ENCODE results near the gene IRAK1BP1.
"Not testable (repeated sequence)": the region's sequence is repeated elsewhere in the genome, so short reads cannot be mapped to it uniquely, and the experiment has no call there.

The IRAK1BP1 gene

DNA sequence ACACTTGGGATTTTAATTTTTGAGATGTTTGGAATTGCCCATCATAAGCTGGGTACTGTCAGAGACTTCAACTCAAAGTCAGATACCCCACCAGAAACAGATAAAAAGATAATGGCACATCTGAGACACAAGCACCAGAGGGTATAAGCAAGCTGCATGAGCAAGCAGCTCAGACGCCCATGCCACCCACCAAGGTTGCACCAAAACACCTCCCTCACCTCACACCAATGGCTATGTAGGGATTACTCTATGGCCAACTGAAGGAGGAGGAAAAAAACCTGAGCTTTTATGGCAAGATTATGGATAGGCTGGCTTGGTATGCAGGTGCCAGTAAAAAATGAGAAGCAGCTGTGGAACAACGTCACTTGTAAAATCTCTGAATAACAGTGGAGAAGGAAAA lies 3.8 kb upstream of the IRAK1BP1 start:
- Histone ChIP-seq H3K4me3 (ENCODE audit: low read depth, low read length) (no peak overlapping the region), H3K27me3 (replicated peaks) (no peaks in the 10 kb centered on the region), H3K36me3 (replicated peaks) (no peaks in the 10 kb centered on the region), H3K27ac (no peak overlapping the region)
- in situ Hi-C loops (cut with HindIII; ENCODE audit: low pct_ligation_motif_present, low sequenced_read_pairs), result no loop called here
- no peak for DNase-seq
- TF ChIP-seq, protein P1, sequence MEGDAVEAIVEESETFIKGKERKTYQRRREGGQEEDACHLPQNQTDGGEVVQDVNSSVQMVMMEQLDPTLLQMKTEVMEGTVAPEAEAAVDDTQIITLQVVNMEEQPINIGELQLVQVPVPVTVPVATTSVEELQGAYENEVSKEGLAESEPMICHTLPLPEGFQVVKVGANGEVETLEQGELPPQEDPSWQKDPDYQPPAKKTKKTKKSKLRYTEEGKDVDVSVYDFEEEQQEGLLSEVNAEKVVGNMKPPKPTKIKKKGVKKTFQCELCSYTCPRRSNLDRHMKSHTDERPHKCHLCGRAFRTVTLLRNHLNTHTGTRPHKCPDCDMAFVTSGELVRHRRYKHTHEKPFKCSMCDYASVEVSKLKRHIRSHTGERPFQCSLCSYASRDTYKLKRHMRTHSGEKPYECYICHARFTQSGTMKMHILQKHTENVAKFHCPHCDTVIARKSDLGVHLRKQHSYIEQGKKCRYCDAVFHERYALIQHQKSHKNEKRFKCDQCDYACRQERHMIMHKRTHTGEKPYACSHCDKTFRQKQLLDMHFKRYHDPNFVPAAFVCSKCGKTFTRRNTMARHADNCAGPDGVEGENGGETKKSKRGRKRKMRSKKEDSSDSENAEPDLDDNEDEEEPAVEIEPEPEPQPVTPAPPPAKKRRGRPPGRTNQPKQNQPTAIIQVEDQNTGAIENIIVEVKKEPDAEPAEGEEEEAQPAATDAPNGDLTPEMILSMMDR (IDR thresholded peaks at IDR 0.05; ENCODE audit: low read depth, low read length, missing control alignments), result no peak

DNA sequence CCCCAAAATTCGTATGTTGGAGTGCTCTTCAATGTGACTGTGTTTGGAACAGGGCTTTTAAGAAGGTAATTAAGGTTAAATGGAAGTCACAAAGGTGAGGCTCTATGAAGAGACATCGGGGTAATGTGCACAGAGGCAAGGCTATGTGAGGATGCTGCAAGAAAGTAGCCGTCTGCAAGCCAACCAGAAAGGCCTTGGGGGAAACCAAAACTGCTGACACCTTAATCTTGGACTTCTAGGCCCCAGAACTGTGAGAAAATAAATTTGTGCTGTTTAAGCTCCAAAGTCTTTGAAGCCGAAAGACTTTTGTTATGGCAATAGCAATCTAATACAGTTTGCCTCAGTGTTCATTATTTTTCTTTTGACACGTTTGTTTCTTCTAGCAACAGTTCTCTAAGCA lies 2.4 kb upstream of the IRAK1BP1 start:
- no peak overlapping the region for H3K27ac ChIP-seq
- no peaks in the 10 kb centered on the region for H3K27me3 ChIP-seq (replicated peaks)
- in situ Hi-C loops (cut with HindIII; ENCODE audit: low pct_ligation_motif_present, low sequenced_read_pairs), result no loop called here
- H3K36me3 ChIP-seq (replicated peaks), result no peaks in the 10 kb centered on the region
- no peak overlapping the region for H3K4me3 ChIP-seq (ENCODE audit: low read depth, low read length)
- no peak for DNase-seq
- TF ChIP-seq, protein P1 (IDR thresholded peaks at IDR 0.05; ENCODE audit: low read depth, low read length, missing control alignments), result no peak

DNA sequence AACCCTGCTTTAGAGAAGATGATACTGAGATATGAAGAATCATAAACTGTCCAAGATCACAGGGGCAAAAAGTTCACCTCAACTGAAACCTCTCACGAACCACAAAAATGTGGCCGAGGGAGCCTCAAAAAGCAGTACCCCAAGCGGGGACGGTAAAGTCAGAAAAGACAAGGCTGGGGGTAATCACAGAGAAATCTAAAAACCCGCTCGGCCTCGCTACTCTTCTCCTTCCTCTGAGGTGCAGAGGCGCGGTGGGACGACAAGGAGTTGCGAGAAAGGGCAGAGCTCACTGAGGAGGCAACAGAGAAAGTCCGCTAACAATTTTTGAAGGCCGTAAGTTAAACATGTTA lies 356 bp upstream of the IRAK1BP1 start:
- TF ChIP-seq, protein P1 (IDR thresholded peaks at IDR 0.05; ENCODE audit: low read depth, low read length, missing control alignments), result no peak
- no peak for DNase-seq
- peak overlapping the region; percentile 99 for H3K4me3 ChIP-seq (ENCODE audit: low read depth, low read length)
- H3K27ac ChIP-seq, result peak overlapping the region; percentile 35
- no peaks in the 10 kb centered on the region for H3K27me3 ChIP-seq (replicated peaks)
- no peaks in the 10 kb centered on the region for H3K36me3 ChIP-seq (replicated peaks)
- in situ Hi-C loops (cut with HindIII; ENCODE audit: low pct_ligation_motif_present, low sequenced_read_pairs), result no loop called here

DNA sequence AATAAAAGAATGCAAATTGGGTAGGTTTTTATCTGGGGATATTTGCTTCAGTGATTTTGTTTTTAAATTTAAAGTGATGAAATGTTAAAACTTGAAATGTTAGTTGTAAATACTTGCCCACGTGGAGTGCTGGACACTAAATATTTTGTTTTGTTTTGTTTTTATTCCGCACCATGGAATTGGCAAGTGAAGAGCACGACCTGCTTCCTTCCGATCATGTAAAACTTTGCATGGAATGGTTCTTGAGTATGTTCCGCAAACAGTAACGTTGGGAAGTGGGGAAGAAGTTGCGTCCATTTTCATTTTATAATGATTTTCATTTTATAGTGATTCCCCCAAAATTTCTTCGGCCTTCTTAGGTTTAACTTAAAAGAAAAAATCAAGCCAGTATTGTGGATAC lies 765 bp downstream of the IRAK1BP1 start:
- Histone ChIP-seq H3K27ac (no peak overlapping the region), H3K36me3 (replicated peaks) (no peaks in the 10 kb centered on the region), H3K27me3 (replicated peaks) (no peaks in the 10 kb centered on the region), H3K4me3 (ENCODE audit: low read depth, low read length) (peak overlapping the region; percentile 99)
- no peak for DNase-seq
- in situ Hi-C loops (cut with HindIII; ENCODE audit: low pct_ligation_motif_present, low sequenced_read_pairs), result no loop called here
- TF ChIP-seq, protein P1 (IDR thresholded peaks at IDR 0.05; ENCODE audit: low read depth, low read length, missing control alignments), result no peak

DNA sequence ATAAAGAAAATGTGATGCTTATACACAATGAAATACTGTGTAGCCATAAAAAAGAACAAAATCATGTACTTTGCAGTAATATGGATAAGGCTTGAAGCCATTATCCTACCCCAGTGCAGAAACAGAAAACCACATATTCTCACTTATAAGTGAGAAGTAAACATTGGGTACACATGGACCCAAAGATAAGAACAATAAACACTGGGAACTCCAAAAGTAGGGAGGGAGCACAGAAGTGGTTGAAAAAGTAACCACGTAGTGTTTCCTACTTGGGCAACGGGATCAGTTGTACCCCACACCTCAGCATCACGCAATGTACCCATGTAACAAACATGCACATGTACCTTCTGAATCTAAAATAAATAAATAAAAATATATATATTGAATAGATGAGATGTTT lies 8.2 kb downstream of the IRAK1BP1 start:
- H3K27me3 ChIP-seq (replicated peaks), result no peaks in the 10 kb centered on the region
- no peak overlapping the region for H3K27ac ChIP-seq
- in situ Hi-C loops (cut with HindIII; ENCODE audit: low pct_ligation_motif_present, low sequenced_read_pairs), result no loop called here
- H3K36me3 ChIP-seq (replicated peaks), result no peaks in the 10 kb centered on the region
- DNase-seq, result no peak
- H3K4me3 ChIP-seq (ENCODE audit: low read depth, low read length), result no peak overlapping the region
- TF ChIP-seq, protein P1 (IDR thresholded peaks at IDR 0.05; ENCODE audit: low read depth, low read length, missing control alignments), result no peak

DNA sequence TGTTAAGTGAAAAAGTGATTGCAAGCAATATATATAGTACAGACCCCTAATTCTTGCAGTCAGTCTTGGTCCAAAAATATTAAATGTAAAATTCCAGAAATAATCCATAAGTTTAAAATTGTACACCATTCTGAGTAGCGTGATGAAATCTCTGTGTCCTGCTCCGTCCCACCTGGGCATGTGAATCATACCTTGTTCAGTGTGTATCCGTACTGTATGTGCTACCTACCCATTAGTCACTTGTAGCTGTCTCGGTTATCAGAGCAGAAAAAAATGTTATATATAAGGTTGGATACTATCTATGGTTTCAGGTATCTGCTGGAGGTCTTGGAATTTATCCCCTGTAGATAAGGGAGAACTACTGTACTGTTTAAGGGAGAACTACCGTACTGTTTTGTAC lies 16.3 kb downstream of the IRAK1BP1 start:
- Histone ChIP-seq H3K27me3 (replicated peaks) (no peaks in the 10 kb centered on the region), H3K36me3 (replicated peaks) (no peaks in the 10 kb centered on the region), H3K4me3 (ENCODE audit: low read depth, low read length) (no peak overlapping the region), H3K27ac (no peak overlapping the region)
- DNase-seq, result no peak
- TF ChIP-seq, protein P1 (IDR thresholded peaks at IDR 0.05; ENCODE audit: low read depth, low read length, missing control alignments), result no peak
- in situ Hi-C loops (cut with HindIII; ENCODE audit: low pct_ligation_motif_present, low sequenced_read_pairs), result no loop called here

DNA sequence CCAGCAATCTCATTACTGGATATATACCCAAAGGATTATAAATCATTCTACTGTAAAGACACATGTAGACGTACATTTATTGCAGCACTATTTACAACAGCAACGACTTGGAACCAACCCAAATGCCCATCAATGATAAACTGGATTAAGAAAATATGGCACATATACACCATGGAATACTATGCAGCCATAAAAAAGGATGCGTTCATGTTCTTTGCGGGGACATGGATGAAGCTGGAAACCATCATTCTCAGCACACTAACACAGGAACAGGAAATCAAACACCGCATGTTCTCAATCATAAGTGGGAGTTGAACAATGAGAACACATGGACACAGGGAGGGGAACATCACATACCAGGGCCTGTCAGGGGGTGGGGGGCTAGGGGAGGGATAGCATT lies 22.6 kb downstream of the IRAK1BP1 start:
- H3K27ac ChIP-seq; H3K36me3 ChIP-seq (replicated peaks); DNase-seq; in situ Hi-C loops (cut with HindIII; ENCODE audit: low pct_ligation_motif_present, low sequenced_read_pairs); H3K27me3 ChIP-seq (replicated peaks); H3K4me3 ChIP-seq (ENCODE audit: low read depth, low read length): not testable (repeated sequence)
